Upper lobe of left lung (tissue), 4 donors: ENCODE measurements around the gene PRPF40B.

ENCODE experiments used
- CTCF ChIP-seq, 6 experiments: fragments of 450-650 bp in 4 of 6; fragments of 200-600 bp in 2 of 6; sonication (generic) in 2 of 6; IDR thresholded peaks; one replicate each; pipeline ENCODE4 v1.5.1; 2016 to 2019; ENCODE audit warnings: antibody characterized with exemption in 6 of 6
- EP300 ChIP-seq, 4 donors: sonication (generic); formaldehyde crosslinking; IDR thresholded peaks; one replicate each; pipeline ENCODE4 v1.5.1; 2017; ENCODE audit warnings: antibody characterized with exemption in 4 of 4, control low read depth in 2 of 4

GRCh38 chr12:49599961-49600360 is 23.4 kb upstream of the PRPF40B start:
- TF ChIP-seq CTCF (IDR thresholded peaks at IDR 0.05), result no peak
- TF ChIP-seq EP300 (IDR thresholded peaks at IDR 0.05), result no peak
